HCT116 (cell line): ENCODE measurements around the gene RHEBL1.

Source experiments
- CEBPB ChIP-seq: IDR thresholded peaks from 2 replicates; pipeline ENCODE4 v1.6.1; 2012; ENCODE audit warnings: low read depth
- POLR2A ChIP-seq: IDR thresholded peaks from 2 replicates; pipeline ENCODE4 v1.7.0; 2011; ENCODE audit warnings: borderline replicate concordance; ENCODE audit not compliant: insufficient read depth, insufficient read length; ENCODE audit errors: extremely low read depth
- POLR2AphosphoS5 ChIP-seq: IDR thresholded peaks from 2 replicates; pipeline ENCODE4 v1.6.1; 2011; ENCODE audit warnings: mild to moderate bottlenecking, low read depth, low read length, moderate library complexity
- RAD21 ChIP-seq: IDR thresholded peaks from 2 replicates; pipeline ENCODE4 v1.6.1; 2012; ENCODE audit warnings: low read depth, mild to moderate bottlenecking
- TCF7L2 ChIP-seq: IDR thresholded peaks from 2 replicates; pipeline ENCODE4 v1.7.0; 2011; ENCODE audit warnings: borderline replicate concordance, inconsistent platforms; ENCODE audit not compliant: insufficient read depth, insufficient read length; ENCODE audit errors: extremely low read depth
- YY1 ChIP-seq: IDR thresholded peaks from 2 replicates; pipeline ENCODE4 v1.6.1; 2011; ENCODE audit warnings: low read length, low read depth, moderate library complexity, mild to moderate bottlenecking; ENCODE audit not compliant: insufficient replicate concordance; ENCODE audit errors: extremely low read depth
- TF ChIP-seq, protein P1 (sequence below), 3 experiments: fragments of 200-600 bp in 1 of 3; sonication (generic) in 1 of 3; IDR thresholded peaks in 2 of 3; conservative IDR thresholded peaks in 1 of 3; 2 replicates each; pipeline ENCODE4 v1.5.1; 2012 to 2017; ENCODE audit warnings: low read depth in 2 of 3, low read length in 2 of 3, antibody characterized with exemption in 1 of 3, borderline replicate concordance in 1 of 3, control low read depth in 1 of 3, mild to moderate bottlenecking in 1 of 3, mixed read lengths in 1 of 3, mixed run types in 1 of 3, moderate library complexity in 1 of 3; ENCODE audit not compliant: insufficient read depth in 1 of 3
- TF ChIP-seq, protein P2 (sequence below): IDR thresholded peaks from 2 replicates; pipeline ENCODE4 v1.6.1; 2011; ENCODE audit warnings: mild to moderate bottlenecking, low read length, moderate library complexity; ENCODE audit not compliant: insufficient replicate concordance; ENCODE audit errors: extremely low read depth
- TF ChIP-seq, protein P3 (sequence below): IDR thresholded peaks from 2 replicates; pipeline ENCODE4 v1.6.1; 2012
- TF ChIP-seq, protein P4 (sequence below): IDR thresholded peaks from 2 replicates; pipeline ENCODE4 v1.6.1; 2012; ENCODE audit warnings: low read depth

DNA sequence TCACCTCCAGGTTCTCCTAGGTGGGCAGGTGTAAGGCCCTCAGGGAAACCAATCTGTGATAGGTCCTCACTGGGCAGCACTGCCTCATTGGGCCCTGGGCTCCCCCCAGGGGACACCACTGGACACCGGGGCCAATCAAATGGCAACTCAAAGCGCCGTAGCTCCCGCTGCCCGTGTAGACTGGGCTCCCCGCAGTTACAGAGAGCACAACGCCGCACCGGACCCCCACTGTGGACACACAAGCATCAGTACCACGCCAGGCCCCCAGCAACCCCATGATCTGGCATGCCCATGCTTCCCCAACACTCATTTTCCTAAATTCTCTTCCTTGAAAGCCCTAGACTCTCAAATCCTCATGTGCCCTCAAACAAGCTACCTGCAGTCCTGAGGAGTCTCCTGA is 15.3 kb downstream of the RHEBL1 start:
- TF ChIP-seq, protein P1, sequence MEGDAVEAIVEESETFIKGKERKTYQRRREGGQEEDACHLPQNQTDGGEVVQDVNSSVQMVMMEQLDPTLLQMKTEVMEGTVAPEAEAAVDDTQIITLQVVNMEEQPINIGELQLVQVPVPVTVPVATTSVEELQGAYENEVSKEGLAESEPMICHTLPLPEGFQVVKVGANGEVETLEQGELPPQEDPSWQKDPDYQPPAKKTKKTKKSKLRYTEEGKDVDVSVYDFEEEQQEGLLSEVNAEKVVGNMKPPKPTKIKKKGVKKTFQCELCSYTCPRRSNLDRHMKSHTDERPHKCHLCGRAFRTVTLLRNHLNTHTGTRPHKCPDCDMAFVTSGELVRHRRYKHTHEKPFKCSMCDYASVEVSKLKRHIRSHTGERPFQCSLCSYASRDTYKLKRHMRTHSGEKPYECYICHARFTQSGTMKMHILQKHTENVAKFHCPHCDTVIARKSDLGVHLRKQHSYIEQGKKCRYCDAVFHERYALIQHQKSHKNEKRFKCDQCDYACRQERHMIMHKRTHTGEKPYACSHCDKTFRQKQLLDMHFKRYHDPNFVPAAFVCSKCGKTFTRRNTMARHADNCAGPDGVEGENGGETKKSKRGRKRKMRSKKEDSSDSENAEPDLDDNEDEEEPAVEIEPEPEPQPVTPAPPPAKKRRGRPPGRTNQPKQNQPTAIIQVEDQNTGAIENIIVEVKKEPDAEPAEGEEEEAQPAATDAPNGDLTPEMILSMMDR (IDR thresholded peaks at IDR 0.05 in 2 of 3, conservative IDR thresholded peaks at IDR 0.05 in 1 of 3; ENCODE audit: borderline replicate concordance in 1 of 3, insufficient read depth in 1 of 3, low read depth in 2 of 3, low read length in 2 of 3) = no peak
- TF ChIP-seq POLR2AphosphoS5 (no peak), POLR2A (no peak), YY1 (no peak), TCF7L2 (no peak), RAD21 (no peak), CEBPB (no peak)
- TF ChIP-seq, protein P2, sequence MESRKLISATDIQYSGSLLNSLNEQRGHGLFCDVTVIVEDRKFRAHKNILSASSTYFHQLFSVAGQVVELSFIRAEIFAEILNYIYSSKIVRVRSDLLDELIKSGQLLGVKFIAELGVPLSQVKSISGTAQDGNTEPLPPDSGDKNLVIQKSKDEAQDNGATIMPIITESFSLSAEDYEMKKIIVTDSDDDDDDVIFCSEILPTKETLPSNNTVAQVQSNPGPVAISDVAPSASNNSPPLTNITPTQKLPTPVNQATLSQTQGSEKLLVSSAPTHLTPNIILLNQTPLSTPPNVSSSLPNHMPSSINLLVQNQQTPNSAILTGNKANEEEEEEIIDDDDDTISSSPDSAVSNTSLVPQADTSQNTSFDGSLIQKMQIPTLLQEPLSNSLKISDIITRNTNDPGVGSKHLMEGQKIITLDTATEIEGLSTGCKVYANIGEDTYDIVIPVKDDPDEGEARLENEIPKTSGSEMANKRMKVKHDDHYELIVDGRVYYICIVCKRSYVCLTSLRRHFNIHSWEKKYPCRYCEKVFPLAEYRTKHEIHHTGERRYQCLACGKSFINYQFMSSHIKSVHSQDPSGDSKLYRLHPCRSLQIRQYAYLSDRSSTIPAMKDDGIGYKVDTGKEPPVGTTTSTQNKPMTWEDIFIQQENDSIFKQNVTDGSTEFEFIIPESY = no peak
- TF ChIP-seq, protein P3, sequence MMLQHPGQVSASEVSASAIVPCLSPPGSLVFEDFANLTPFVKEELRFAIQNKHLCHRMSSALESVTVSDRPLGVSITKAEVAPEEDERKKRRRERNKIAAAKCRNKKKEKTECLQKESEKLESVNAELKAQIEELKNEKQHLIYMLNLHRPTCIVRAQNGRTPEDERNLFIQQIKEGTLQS = no peak
- TF ChIP-seq, protein P4, sequence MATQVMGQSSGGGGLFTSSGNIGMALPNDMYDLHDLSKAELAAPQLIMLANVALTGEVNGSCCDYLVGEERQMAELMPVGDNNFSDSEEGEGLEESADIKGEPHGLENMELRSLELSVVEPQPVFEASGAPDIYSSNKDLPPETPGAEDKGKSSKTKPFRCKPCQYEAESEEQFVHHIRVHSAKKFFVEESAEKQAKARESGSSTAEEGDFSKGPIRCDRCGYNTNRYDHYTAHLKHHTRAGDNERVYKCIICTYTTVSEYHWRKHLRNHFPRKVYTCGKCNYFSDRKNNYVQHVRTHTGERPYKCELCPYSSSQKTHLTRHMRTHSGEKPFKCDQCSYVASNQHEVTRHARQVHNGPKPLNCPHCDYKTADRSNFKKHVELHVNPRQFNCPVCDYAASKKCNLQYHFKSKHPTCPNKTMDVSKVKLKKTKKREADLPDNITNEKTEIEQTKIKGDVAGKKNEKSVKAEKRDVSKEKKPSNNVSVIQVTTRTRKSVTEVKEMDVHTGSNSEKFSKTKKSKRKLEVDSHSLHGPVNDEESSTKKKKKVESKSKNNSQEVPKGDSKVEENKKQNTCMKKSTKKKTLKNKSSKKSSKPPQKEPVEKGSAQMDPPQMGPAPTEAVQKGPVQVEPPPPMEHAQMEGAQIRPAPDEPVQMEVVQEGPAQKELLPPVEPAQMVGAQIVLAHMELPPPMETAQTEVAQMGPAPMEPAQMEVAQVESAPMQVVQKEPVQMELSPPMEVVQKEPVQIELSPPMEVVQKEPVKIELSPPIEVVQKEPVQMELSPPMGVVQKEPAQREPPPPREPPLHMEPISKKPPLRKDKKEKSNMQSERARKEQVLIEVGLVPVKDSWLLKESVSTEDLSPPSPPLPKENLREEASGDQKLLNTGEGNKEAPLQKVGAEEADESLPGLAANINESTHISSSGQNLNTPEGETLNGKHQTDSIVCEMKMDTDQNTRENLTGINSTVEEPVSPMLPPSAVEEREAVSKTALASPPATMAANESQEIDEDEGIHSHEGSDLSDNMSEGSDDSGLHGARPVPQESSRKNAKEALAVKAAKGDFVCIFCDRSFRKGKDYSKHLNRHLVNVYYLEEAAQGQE = no peak
